ENCODE data around the gene C5. TPM values are rescaled to one million over a fixed set of nuclear protein-coding genes. Genes with fewer than 3 reads are reported as not detected.

The C5 gene
- total RNA-seq, 1 experiment from 2014 or later: 0.74 TPM

DNA sequence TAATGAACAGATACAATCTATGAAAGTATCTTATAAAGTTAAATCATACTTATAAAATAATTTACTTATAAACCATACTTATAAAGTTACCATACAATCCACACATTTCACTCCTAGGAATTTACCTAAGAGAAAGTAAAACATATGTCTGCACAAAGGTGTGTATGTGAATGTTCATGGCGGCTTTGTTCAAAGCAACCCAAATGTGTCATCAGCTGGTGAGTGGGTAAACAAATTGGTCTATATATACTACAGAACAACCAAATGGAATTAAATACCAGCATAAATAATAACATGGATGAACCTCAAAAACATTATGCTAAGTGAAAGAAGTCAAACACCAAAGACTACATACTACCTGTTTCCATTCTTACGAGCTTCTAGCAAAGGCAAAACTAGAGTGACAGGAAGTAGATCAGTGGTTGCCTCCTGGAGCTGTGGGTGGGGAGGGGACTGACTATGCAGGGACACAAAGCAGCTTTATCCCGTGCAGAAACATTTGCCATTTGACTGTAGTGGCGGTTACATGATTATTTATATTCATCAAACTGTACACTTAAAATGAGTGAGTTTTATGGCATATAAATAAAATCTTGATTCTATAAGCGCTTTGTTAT lies 134.1 kb downstream of the C5 start:
- H4K20me1 ChIP-seq (ENCODE audit: control insufficient read depth, insufficient read depth, insufficient read length): no peaks in the 10 kb centered on the region
- H2AFZ ChIP-seq (ENCODE audit: low read length): no peak overlapping the region
- H2BK120ac ChIP-seq (ENCODE audit: low read depth, low read length, poor library complexity, severe bottlenecking): no peak overlapping the region
- peaks cover 13% of the 10 kb centered on the region; the same call in 1 of the 2 replicates for H3K4me1 ChIP-seq (ENCODE audit: insufficient read depth, low read length)
- DNase-seq: no peak
- H3K27ac ChIP-seq (ENCODE audit: insufficient read length, low read depth, low read length): no peak overlapping the region
- Mint-ChIP-seq H3K4me3 (no peak overlapping the region), H3K36me3 (ENCODE audit: insufficient read depth in 1 of 3, low read depth in 3 of 3) (peaks cover 0 to 6% (median 5%) of the 10 kb centered on the region in 3 experiments; a peak in 3 of 7 replicates), H3K9me3 (peaks cover 0 to 4% of the 10 kb centered on the region in 2 experiments; a peak in 2 of 5 replicates), H3K27ac (no peak overlapping the region), H3K4me1 (peaks cover 39 to 63% of the 10 kb centered on the region in 2 experiments), H3K27me3 (ENCODE audit: low read depth) (no peaks in the 10 kb centered on the region)
- TF ChIP-seq, protein P1, sequence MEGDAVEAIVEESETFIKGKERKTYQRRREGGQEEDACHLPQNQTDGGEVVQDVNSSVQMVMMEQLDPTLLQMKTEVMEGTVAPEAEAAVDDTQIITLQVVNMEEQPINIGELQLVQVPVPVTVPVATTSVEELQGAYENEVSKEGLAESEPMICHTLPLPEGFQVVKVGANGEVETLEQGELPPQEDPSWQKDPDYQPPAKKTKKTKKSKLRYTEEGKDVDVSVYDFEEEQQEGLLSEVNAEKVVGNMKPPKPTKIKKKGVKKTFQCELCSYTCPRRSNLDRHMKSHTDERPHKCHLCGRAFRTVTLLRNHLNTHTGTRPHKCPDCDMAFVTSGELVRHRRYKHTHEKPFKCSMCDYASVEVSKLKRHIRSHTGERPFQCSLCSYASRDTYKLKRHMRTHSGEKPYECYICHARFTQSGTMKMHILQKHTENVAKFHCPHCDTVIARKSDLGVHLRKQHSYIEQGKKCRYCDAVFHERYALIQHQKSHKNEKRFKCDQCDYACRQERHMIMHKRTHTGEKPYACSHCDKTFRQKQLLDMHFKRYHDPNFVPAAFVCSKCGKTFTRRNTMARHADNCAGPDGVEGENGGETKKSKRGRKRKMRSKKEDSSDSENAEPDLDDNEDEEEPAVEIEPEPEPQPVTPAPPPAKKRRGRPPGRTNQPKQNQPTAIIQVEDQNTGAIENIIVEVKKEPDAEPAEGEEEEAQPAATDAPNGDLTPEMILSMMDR (conservative IDR thresholded peaks at IDR 0.05): no peak
- H3K56ac ChIP-seq (ENCODE audit: insufficient read length, low read depth, low read length): no peak overlapping the region
- no peaks in the 10 kb centered on the region for H3K79me1 ChIP-seq (ENCODE audit: insufficient read depth, low read depth, low read length, poor library complexity, severe bottlenecking)
- no peaks in the 10 kb centered on the region for H3K79me2 ChIP-seq (ENCODE audit: insufficient read depth, low read length)
- no peaks in the 10 kb centered on the region for H3K27me3 ChIP-seq (ENCODE audit: insufficient read depth, low read length)
- no peak overlapping the region for H4K8ac ChIP-seq (replicated peaks; ENCODE audit: insufficient read length, low read depth, low read length)
- no peak overlapping the region for H2BK20ac ChIP-seq (ENCODE audit: low read depth, low read length, poor library complexity, severe bottlenecking)
- H3K9ac ChIP-seq (ENCODE audit: extremely low read depth, insufficient read length, low read length): no peak overlapping the region
- H2BK12ac ChIP-seq (ENCODE audit: insufficient read length, low read depth, low read length): no peak overlapping the region
- no peak overlapping the region for H2BK5ac ChIP-seq (ENCODE audit: insufficient read length, low read length)
- no peak overlapping the region for H3K14ac ChIP-seq (ENCODE audit: insufficient read depth, low read length)
- H3K23ac ChIP-seq (ENCODE audit: insufficient read length, low read depth, low read length): no peak overlapping the region
- H4K91ac ChIP-seq (ENCODE audit: insufficient read length, low read depth, low read length): no peak overlapping the region
- H3T11ph ChIP-seq (ENCODE audit: low read length): no peak overlapping the region
- H2AK5ac ChIP-seq (ENCODE audit: insufficient read length, low read length): no peak overlapping the region
- H3K23me2 ChIP-seq (ENCODE audit: insufficient read length, low read depth, low read length, poor library complexity, severe bottlenecking): no peaks in the 10 kb centered on the region
- WGBS (ENCODE audit: extremely low coverage, insufficient read length, low lambda C conversion rate): no CpG with 5 or more reads among the region's 5 CpGs
- H3K4me2 ChIP-seq (ENCODE audit: insufficient read depth, insufficient read length, low read length): no peak overlapping the region
- no peak overlapping the region for H2BK15ac ChIP-seq (ENCODE audit: low read depth, low read length)
- H3K18ac ChIP-seq (ENCODE audit: insufficient read length, low read depth, low read length): no peak overlapping the region
- H3K9me3 ChIP-seq (ENCODE audit: control insufficient read depth, low read depth, low read length): no peaks in the 10 kb centered on the region
- no peak overlapping the region for H4K5ac ChIP-seq (ENCODE audit: insufficient read length, low read depth, low read length)
- no peak overlapping the region for H3K4ac ChIP-seq (ENCODE audit: low read depth, low read length)

Measured in H9 (cell line).